Adrenal gland (tissue), 5 donors: ENCODE results near the gene VWA5B1.

ENCODE experiments used
- CTCF ChIP-seq, 6 experiments: fragments of 450-650 bp in 4 of 6; fragments of 200-600 bp in 2 of 6; sonication (generic) in 1 of 6; IDR thresholded peaks; 1 replicate in 5 of 6; 2 replicates in 1 of 6; pipeline versions ENCODE4 v1.5.1 to v1.8.0; 2016 to 2021; ENCODE audit warnings: antibody characterized with exemption in 6 of 6, mild to moderate bottlenecking in 2 of 6, moderate library complexity in 1 of 6
- POLR2A ChIP-seq, 2 donors: fragments of 450-650 bp; IDR thresholded peaks; one replicate each; pipeline ENCODE4 v1.6.1; 2017; ENCODE audit warnings: antibody characterized with exemption in 2 of 2, mild to moderate bottlenecking in 2 of 2, moderate library complexity in 1 of 2
- donor health status: DM: no; HTN: no; CAD: no.

DNA sequence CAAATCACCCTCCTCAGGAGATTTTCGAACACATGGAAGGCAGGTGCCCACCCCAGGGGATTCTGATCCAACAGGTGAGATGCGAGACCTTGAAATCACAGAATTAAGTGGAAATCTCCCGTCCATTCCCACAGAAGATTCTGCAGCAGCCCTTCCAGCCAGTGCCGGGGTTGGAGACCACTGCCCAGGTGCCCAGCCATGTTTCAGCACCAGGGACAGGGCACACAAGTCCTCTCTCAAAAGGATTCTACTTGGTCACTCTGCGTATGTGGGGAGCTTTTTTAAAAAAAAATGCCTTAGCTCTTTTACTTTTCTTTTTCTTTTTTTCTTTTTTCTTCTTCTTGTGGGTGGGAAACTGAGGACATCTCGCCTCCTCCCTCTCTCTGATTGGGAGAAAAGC lies 80.7 kb downstream of the VWA5B1 start:
- TF ChIP-seq CTCF (IDR thresholded peaks at IDR 0.05): no peak
- TF ChIP-seq POLR2A (IDR thresholded peaks at IDR 0.05): no peak
